WTC11 (cell line): ENCODE data around the gene LRRC61.

Experiments used
- ATF2 ChIP-seq: sonication (generic); formaldehyde crosslinking; IDR thresholded peaks from 2 replicates; pipeline ENCODE4 v1.8.1; 2022; ENCODE audit warnings: low read depth, missing genetic modification reagents, borderline replicate concordance
- CTCF ChIP-seq: fragments of 200-600 bp; IDR thresholded peaks from 2 replicates; pipeline ENCODE4 v1.8.0; 2022; ENCODE audit warnings: antibody characterized with exemption
- ESRRA ChIP-seq: sonication (generic); formaldehyde crosslinking; IDR thresholded peaks from 2 replicates; pipeline ENCODE4 v1.8.1; 2022; ENCODE audit warnings: mild to moderate bottlenecking, missing genetic modification reagents, borderline replicate concordance
- TEAD4 ChIP-seq: sonication (generic); formaldehyde crosslinking; IDR thresholded peaks from 2 replicates; pipeline ENCODE4 v1.8.0; 2022; ENCODE audit warnings: mild to moderate bottlenecking, missing genetic modification reagents
- ZMAT4 ChIP-seq: fragments of 250-450 bp; sonication (Bioruptor Pico); IDR thresholded peaks from 2 replicates; pipeline ENCODE4 v1.9.0; 2021; ENCODE audit warnings: mild to moderate bottlenecking
- ZNF121 ChIP-seq: sonication (generic); formaldehyde crosslinking; IDR thresholded peaks from 2 replicates; pipeline ENCODE4 v1.8.0; 2023; ENCODE audit warnings: missing genetic modification reagents
- ZNF138 ChIP-seq: sonication (generic); formaldehyde crosslinking; conservative IDR thresholded peaks from 2 replicates; pipeline ENCODE4 v1.8.1; 2022; ENCODE audit warnings: mild to moderate bottlenecking, moderate library complexity, missing genetic modification reagents
- TF ChIP-seq, protein P1 (sequence below): sonication (generic); formaldehyde crosslinking; conservative IDR thresholded peaks from 2 replicates; pipeline ENCODE4 v1.8.1; 2022; ENCODE audit warnings: mild to moderate bottlenecking, missing genetic modification reagents
- TF ChIP-seq, protein P2 (sequence below): sonication (generic); formaldehyde crosslinking; IDR thresholded peaks from 2 replicates; pipeline ENCODE4 v1.8.1; 2023; ENCODE audit warnings: mild to moderate bottlenecking, missing genetic modification reagents

- TF ChIP-seq ZNF138 (CRISPR knock-in tag) (no peak), ATF2 (CRISPR knock-in tag) (no peak), CTCF (no peak), TEAD4 (CRISPR knock-in tag) (no peak), ZNF121 (CRISPR knock-in tag) (peak; percentile 51; the same call in 1 of the 2 replicates), ESRRA (CRISPR knock-in tag) (no peak), ZMAT4 (CRISPR knock-in tag) (no peak)
- TF ChIP-seq, protein P1, sequence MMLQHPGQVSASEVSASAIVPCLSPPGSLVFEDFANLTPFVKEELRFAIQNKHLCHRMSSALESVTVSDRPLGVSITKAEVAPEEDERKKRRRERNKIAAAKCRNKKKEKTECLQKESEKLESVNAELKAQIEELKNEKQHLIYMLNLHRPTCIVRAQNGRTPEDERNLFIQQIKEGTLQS (CRISPR knock-in tag): no peak
- TF ChIP-seq, protein P2, sequence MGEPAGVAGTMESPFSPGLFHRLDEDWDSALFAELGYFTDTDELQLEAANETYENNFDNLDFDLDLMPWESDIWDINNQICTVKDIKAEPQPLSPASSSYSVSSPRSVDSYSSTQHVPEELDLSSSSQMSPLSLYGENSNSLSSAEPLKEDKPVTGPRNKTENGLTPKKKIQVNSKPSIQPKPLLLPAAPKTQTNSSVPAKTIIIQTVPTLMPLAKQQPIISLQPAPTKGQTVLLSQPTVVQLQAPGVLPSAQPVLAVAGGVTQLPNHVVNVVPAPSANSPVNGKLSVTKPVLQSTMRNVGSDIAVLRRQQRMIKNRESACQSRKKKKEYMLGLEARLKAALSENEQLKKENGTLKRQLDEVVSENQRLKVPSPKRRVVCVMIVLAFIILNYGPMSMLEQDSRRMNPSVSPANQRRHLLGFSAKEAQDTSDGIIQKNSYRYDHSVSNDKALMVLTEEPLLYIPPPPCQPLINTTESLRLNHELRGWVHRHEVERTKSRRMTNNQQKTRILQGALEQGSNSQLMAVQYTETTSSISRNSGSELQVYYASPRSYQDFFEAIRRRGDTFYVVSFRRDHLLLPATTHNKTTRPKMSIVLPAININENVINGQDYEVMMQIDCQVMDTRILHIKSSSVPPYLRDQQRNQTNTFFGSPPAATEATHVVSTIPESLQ (CRISPR knock-in tag): no peak
Measured at GRCh38 chr7:150360363-150361058, 37.4 kb downstream of the LRRC61 start.
